Measurements from ENCODE around the gene CISD3.

The CISD3 gene

GRCh38 chr17:38728290-38728831 is 1.8 kb upstream of the CISD3 start:
- no peak overlapping the region for H3K9ac ChIP-seq (ENCODE audit: low read depth, low read length)
- peaks cover 10% of the 10 kb centered on the region; the same call in 1 of the 2 replicates for H3K4me1 ChIP-seq (ENCODE audit: insufficient read depth, low read length)
- H3K9me3 ChIP-seq (ENCODE audit: control insufficient read depth, insufficient read depth, low read length), result no peaks in the 10 kb centered on the region
- no peaks in the 10 kb centered on the region; the same call in 1 of the 2 replicates for H3K36me3 ChIP-seq (ENCODE audit: insufficient read depth, low read length)

- Histone ChIP-seq H3K9ac (ENCODE audit: low read depth, low read length) (peak overlapping the region; percentile 69), H3K4me1 (ENCODE audit: insufficient read depth, low read length) (peaks cover 14% of the 10 kb centered on the region; the same call in 1 of the 2 replicates), H3K36me3 (ENCODE audit: insufficient read depth, low read length) (no peaks in the 10 kb centered on the region; the same call in 1 of the 2 replicates), H3K9me3 (ENCODE audit: control insufficient read depth, insufficient read depth, low read length) (no peaks in the 10 kb centered on the region)
Observed at GRCh38 chr17:38729368-38729885, 714 bp upstream of the CISD3 start.

GRCh38 chr17:38730526-38731379 is 612 bp downstream of the CISD3 start:
- H3K9ac ChIP-seq (ENCODE audit: low read depth, low read length), result peak overlapping the region; percentile 80
- H3K4me1 ChIP-seq (ENCODE audit: insufficient read depth, low read length), result peaks cover 14% of the 10 kb centered on the region; the same call in 1 of the 2 replicates
- no peaks in the 10 kb centered on the region; the same call in 1 of the 2 replicates for H3K36me3 ChIP-seq (ENCODE audit: insufficient read depth, low read length)
- H3K9me3 ChIP-seq (ENCODE audit: control insufficient read depth, insufficient read depth, low read length), result no peaks in the 10 kb centered on the region

GRCh38 chr17:38731526-38732294 is 1.6 kb downstream of the CISD3 start:
- Histone ChIP-seq H3K9ac (ENCODE audit: low read depth, low read length) (no peak overlapping the region), H3K4me1 (ENCODE audit: insufficient read depth, low read length) (peaks cover 14% of the 10 kb centered on the region; the same call in 1 of the 2 replicates)

GRCh38 chr17:38732376-38733281 is 2.5 kb downstream of the CISD3 start:
- Histone ChIP-seq H3K9me3 (ENCODE audit: control insufficient read depth, insufficient read depth, low read length) (no peaks in the 10 kb centered on the region), H3K36me3 (ENCODE audit: insufficient read depth, low read length) (no peaks in the 10 kb centered on the region; the same call in 1 of the 2 replicates), H3K4me1 (ENCODE audit: insufficient read depth, low read length) (peaks cover 14% of the 10 kb centered on the region; the same call in 1 of the 2 replicates), H3K9ac (ENCODE audit: low read depth, low read length) (no peak overlapping the region)

More at GRCh38 chr17:38731526-38732294, 1.6 kb downstream of the CISD3 start:
- H3K9me3 ChIP-seq (ENCODE audit: control insufficient read depth, insufficient read depth, low read length), result no peaks in the 10 kb centered on the region
- no peaks in the 10 kb centered on the region; the same call in 1 of the 2 replicates for H3K36me3 ChIP-seq (ENCODE audit: insufficient read depth, low read length)

- no peaks in the 10 kb centered on the region; the same call in none of the 2 replicates for H3K36me3 ChIP-seq (ENCODE audit: insufficient read depth, low read length)
- H3K9ac ChIP-seq (ENCODE audit: low read depth, low read length), result no peak overlapping the region
- no peaks in the 10 kb centered on the region for H3K9me3 ChIP-seq (ENCODE audit: control insufficient read depth, insufficient read depth, low read length)
- peaks cover 12% of the 10 kb centered on the region; the same call in 1 of the 2 replicates for H3K4me1 ChIP-seq (ENCODE audit: insufficient read depth, low read length)
Observed at GRCh38 chr17:38733282-38733981, 3.3 kb downstream of the CISD3 start.

- H3K4me1 ChIP-seq (ENCODE audit: insufficient read depth, low read length), result 0 out of 2 replicates have a peak, but pooled peaks cover 10% of the 10 kb centered on the region
- no peaks in the 10 kb centered on the region for H3K9me3 ChIP-seq (ENCODE audit: control insufficient read depth, insufficient read depth, low read length)
- no peak overlapping the region for H3K9ac ChIP-seq (ENCODE audit: low read depth, low read length)
- no peaks in the 10 kb centered on the region; the same call in none of the 2 replicates for H3K36me3 ChIP-seq (ENCODE audit: insufficient read depth, low read length)
Observed at GRCh38 chr17:38733982-38734973, 4.1 kb downstream of the CISD3 start.

- Histone ChIP-seq H3K9me3 (ENCODE audit: control insufficient read depth, insufficient read depth, low read length) (no peaks in the 10 kb centered on the region), H3K4me1 (ENCODE audit: insufficient read depth, low read length) (0 out of 2 replicates have a peak, but pooled peaks cover 10% of the 10 kb centered on the region), H3K36me3 (ENCODE audit: insufficient read depth, low read length) (no peaks in the 10 kb centered on the region; the same call in none of the 2 replicates), H3K9ac (ENCODE audit: low read depth, low read length) (no peak overlapping the region)
Observed at GRCh38 chr17:38735161-38735997, 5.2 kb downstream of the CISD3 start.

- H3K9ac ChIP-seq (ENCODE audit: low read depth, low read length), result no peak overlapping the region
- H3K4me1 ChIP-seq (ENCODE audit: insufficient read depth, low read length), result 0 out of 2 replicates have a peak, but pooled peaks cover 4% of the 10 kb centered on the region
- H3K36me3 ChIP-seq (ENCODE audit: insufficient read depth, low read length), result no peaks in the 10 kb centered on the region; the same call in none of the 2 replicates
- H3K9me3 ChIP-seq (ENCODE audit: control insufficient read depth, insufficient read depth, low read length), result no peaks in the 10 kb centered on the region
Observed at GRCh38 chr17:38738007-38738662, 8.0 kb downstream of the CISD3 start.

- peaks cover 6% of the 10 kb centered on the region for H3K4me1 ChIP-seq (ENCODE audit: insufficient read depth, low read length)
- H3K36me3 ChIP-seq (ENCODE audit: insufficient read depth, low read length), result no peaks in the 10 kb centered on the region; the same call in none of the 2 replicates
- no peaks in the 10 kb centered on the region for H3K9me3 ChIP-seq (ENCODE audit: control insufficient read depth, insufficient read depth, low read length)
- H3K9ac ChIP-seq (ENCODE audit: low read depth, low read length), result no peak overlapping the region
Observed at GRCh38 chr17:38738686-38739085, 8.5 kb downstream of the CISD3 start.

GRCh38 chr17:38739305-38739704 is 9.2 kb downstream of the CISD3 start:
- Histone ChIP-seq H3K9me3 (ENCODE audit: control insufficient read depth, insufficient read depth, low read length) (no peaks in the 10 kb centered on the region), H3K4me1 (ENCODE audit: insufficient read depth, low read length) (peaks cover 7% of the 10 kb centered on the region), H3K9ac (ENCODE audit: low read depth, low read length) (no peak overlapping the region), H3K36me3 (ENCODE audit: insufficient read depth, low read length) (no peaks in the 10 kb centered on the region; the same call in none of the 2 replicates)

Data from ES-I3 (cell line).